Stimulated activated CD8-positive, alpha-beta memory T cell treated with anti-CD3 and anti-CD28 coated beads, Interleukin-12 subunit alpha, Interleukin-12 subunit beta, amount 100 ng/mL, for 4 hours (primary cell): Measurements from ENCODE around the gene TMEM54.

Experiments used
- DNase-seq: peaks from one replicate; pipeline ENCODE4 v3.0.0-alpha.2; 2020; ENCODE audit warnings: low read depth

The TMEM54 gene

GRCh38 chr1:32895325-32896215 lies 5.6 kb downstream of the TMEM54 start:
- no peak for DNase-seq

- no peak for DNase-seq
Measured at GRCh38 chr1:32894681-32895080, 6.5 kb downstream of the TMEM54 start.

GRCh38 chr1:32894019-32894600 lies 7.1 kb downstream of the TMEM54 start:
- no peak for DNase-seq

- no peak for DNase-seq
Measured at GRCh38 chr1:32893198-32894018, 7.8 kb downstream of the TMEM54 start.

GRCh38 chr1:32892368-32893197 lies 8.6 kb downstream of the TMEM54 start:
- DNase-seq = no peak

GRCh38 chr1:32891630-32892029 lies 9.6 kb downstream of the TMEM54 start:
- no peak for DNase-seq

GRCh38 chr1:32891241-32891570 lies 10.0 kb downstream of the TMEM54 start:
- no peak for DNase-seq

- no peak for DNase-seq
Measured at GRCh38 chr1:32890516-32891240, 10.5 kb downstream of the TMEM54 start.

- DNase-seq = no peak
Measured at GRCh38 chr1:32889731-32890278, 11.4 kb downstream of the TMEM54 start.

- DNase-seq = no peak
Measured at GRCh38 chr1:32888677-32889420, 12.3 kb downstream of the TMEM54 start.

GRCh38 chr1:32888134-32888533 lies 13.1 kb downstream of the TMEM54 start:
- no peak for DNase-seq

- DNase-seq = no peak
Measured at GRCh38 chr1:32887623-32888022, 13.6 kb downstream of the TMEM54 start.

GRCh38 chr1:32886828-32887414 lies 14.3 kb downstream of the TMEM54 start:
- no peak for DNase-seq

GRCh38 chr1:32886004-32886827 lies 15.0 kb downstream of the TMEM54 start, which contains the start of gene HPCA:
Gene HPCA, plus strand, starts transcription at chr1:32886491. Its CDS starts 2,408 bp downstream, at chr1:32888899.
- no peak for DNase-seq

GRCh38 chr1:32885676-32886003 lies 15.5 kb downstream of the TMEM54 start:
- DNase-seq = no peak

- DNase-seq = no peak
Measured at GRCh38 chr1:32884726-32885125, 16.5 kb downstream of the TMEM54 start.

GRCh38 chr1:32884032-32884372 lies 17.2 kb downstream of the TMEM54 start:
- no peak for DNase-seq

- DNase-seq = no peak
Measured at GRCh38 chr1:32883338-32884031, 17.7 kb downstream of the TMEM54 start.
